Kasumi-1 (cell line): ENCODE data around the gene KLK8.

Experiments used
- DNase-seq, 2 experiments: peaks; one replicate each; lab custom pipeline; 2025; lab: John Stamatoyannopoulos, UW

Gene KLK8, protein sequence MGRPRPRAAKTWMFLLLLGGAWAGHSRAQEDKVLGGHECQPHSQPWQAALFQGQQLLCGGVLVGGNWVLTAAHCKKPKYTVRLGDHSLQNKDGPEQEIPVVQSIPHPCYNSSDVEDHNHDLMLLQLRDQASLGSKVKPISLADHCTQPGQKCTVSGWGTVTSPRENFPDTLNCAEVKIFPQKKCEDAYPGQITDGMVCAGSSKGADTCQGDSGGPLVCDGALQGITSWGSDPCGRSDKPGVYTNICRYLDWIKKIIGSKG

GRCh38 chr19:51001515-51001914 is at the start of gene KLK8:
Gene KLK8 (minus strand): TSS chr19:51001604. CDS start chr19:51001167, 437 bp downstream.
- DNase-seq: no peak

DNA sequence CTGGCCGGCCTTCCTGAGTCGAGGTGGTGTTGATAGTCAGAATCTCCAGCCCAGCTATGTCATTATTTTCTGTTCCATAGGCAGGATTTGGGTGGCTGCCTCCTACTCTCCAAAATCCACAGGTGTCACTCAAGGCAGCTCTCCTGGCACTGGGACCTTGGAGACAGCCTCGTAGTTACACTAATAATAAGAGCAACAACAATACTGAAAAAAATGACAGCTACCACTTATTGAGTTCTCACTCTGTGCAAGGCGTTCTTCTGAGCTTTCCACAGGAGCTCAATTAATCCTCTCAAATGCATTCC is 45.6 kb upstream of the KLK8 start:
- DNase-seq: no peak

- no peak for DNase-seq
These were observed 42.9 kb upstream of the KLK8 start for GRCh38 chr19:51044327-51044726.

DNA sequence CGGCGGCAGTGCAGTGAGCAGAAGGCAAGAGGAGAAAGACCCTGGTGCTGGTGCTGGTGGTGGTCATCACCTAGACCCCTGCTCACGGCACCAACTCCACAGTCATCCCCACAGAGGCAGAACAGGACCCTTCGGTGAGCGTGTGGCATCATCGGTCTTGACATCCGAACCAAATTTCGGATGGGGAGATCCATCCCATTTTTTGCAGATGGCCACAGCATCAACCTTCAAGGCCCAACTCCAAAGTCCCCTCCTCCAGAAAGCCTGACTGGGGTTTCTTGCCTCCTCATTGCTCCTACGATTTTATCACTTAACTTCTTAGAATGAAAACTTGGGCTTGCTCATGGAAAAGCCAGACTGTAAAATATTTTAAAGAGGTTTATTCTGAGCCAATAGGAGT is 42.1 kb upstream of the KLK8 start:
- no peak for DNase-seq

- no peak for DNase-seq
These were observed 38.7 kb upstream of the KLK8 start for GRCh38 chr19:51040151-51040550.

GRCh38 chr19:51036519-51036918 is 35.1 kb upstream of the KLK8 start:
- DNase-seq: no peak

DNA sequence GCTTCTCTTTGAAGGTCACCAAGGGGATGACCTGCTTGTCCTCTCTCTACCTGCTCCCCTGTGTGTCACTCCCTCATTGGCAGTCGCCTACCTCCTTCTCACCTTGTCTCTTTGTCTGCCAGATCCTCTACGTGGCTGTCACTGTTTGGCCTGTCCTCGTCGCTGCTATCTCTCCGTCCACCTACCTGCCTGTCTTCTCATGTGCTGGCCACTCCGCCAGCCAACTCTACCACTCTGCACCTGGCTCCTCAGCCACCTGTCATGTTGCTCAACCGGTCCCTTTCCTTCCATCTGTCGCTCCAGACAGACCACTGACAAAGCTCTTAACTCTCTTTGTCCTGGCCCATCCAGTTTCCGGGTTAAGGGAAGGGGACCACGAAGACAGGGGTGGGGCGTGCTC is 33.3 kb upstream of the KLK8 start, which contains the start of gene KLK12:
Gene KLK12, minus strand, starts transcription at position 299 of the 400 bp plus-strand sequence. CDS start 381 bp downstream, outside the sequence.
- DNase-seq: no peak

DNA sequence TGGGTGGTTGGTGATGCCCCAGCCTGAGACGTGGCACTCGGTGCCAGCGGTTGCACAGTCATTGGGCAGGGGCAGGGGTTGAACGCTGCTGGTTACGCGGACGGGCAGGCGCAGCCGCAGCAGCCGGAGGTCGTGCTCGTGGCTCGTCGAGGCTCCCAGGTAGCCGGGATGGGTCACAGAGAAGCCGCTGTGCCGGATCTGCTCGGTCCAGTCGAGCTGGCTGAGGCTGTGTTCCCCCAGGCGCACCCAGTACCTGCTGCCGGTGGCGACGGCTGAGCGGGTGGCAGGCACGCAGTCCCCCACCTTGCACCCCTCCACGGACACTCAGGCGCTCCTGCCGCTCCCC is 30.4 kb upstream of the KLK8 start:
- DNase-seq: no peak

GRCh38 chr19:51031220-51031879 is 29.9 kb upstream of the KLK8 start:
- no peak for DNase-seq

DNA sequence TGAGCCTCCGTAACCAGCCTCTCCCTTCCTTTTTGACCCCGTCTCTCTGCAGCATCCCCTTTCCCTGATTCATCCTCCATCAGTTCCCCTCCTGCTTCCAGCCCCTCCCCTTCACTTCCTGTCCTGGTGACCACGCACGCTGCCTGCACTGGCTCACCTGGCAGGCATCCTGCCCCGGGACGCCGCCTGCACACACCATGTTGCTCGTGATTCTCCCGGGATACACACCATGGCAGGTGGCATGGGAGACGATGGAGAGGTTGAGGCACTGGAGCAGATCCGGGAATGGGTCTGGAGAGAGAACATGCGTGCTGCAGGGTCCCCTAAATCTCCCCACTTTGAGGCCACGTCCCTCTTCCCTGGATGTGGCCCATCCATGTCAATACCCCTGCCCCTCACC is 29.2 kb upstream of the KLK8 start:
- no peak for DNase-seq

- DNase-seq: no peak
These were observed 28.3 kb upstream of the KLK8 start for GRCh38 chr19:51029718-51030117.

DNA sequence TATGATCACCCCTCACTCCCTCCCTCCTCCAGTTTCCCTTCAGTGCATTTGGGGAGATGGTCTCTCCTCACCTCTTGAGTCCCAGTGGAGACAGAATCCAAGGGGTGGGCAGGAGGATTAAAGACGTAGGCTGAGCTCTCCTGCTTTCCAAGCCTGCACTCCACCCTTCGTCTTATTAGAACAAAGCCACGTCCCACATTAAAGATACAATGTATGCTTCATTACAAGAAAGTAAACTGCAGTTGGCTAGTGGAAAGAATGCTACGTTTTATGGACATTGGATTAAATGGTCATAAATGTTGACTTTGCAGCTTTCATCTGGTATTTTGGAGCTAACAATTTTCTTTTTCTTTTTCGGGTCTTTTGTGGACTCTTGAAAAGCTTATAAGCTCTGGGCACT is 26.5 kb upstream of the KLK8 start:
- DNase-seq: peak; percentile 72

- no peak for DNase-seq
These were observed 25.9 kb upstream of the KLK8 start for GRCh38 chr19:51027126-51027806.

GRCh38 chr19:51026554-51026831 is 25.1 kb upstream of the KLK8 start, which contains the start of gene KLK11:
Gene KLK11 (minus strand): TSS chr19:51026616. CDS start chr19:51025631, 985 bp downstream.
- no peak for DNase-seq

- no peak for DNase-seq
These were observed 24.6 kb upstream of the KLK8 start for GRCh38 chr19:51025809-51026553.

DNA sequence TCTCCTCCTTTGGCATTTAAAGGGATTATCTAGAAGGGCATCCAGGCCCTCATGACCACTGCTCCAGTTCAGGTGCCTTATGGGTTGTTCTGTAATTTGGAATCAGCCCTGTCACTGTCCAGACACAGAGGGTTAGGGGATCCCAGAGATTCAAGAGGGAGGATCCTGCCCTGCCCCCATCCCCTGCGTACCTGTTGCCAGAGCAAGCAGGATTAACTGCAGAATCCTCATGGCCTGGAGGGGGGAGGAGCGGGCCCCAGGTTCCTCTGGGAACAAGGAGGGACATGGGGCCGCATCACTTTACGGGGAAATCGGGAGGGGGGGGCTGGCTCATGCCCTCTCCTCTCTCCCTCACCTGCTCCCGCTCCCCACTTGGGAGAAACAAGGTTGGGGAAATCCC is 24.0 kb upstream of the KLK8 start:
- DNase-seq: no peak

DNA sequence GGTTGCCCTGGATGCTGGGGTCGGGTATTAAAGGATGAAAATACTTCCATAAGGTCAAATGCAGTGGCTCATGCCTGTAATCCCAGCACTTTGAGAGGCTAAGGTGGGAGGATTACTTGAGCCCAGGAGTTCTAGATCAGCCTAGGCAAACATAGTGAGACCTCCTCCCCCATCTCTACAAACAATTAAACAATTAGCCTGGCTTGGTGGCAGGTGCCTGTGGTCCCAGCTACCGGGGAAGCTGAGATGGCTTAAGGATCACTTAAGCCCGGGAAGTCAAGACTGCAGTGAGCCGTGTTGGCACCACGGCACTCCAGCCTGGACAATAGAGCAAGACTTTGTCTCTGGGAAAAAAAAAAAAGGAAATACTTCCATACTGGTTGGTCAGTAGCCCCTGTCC is 23.5 kb upstream of the KLK8 start:
- DNase-seq: no peak

- DNase-seq: no peak
These were observed 22.5 kb upstream of the KLK8 start for GRCh38 chr19:51023946-51024345.

DNA sequence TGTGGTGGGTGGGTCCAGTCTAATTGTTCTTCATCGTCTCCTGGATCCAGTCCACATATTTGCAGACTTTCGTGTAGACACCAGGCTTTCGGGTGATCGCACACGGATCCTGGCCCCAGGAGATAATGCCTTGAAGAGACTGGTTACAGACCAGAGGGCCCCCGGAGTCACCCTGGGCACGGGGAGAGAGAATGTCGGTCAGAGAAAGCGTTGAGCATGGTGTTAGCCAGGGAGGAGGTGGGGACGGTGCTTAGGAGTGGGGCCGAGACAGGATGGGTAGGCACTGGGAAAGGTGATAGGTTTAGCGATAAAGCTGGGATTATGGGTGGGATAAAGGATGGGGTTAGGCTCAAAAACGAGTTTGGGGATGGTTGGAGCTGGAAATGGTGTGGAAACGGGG is 21.1 kb upstream of the KLK8 start:
- no peak for DNase-seq

DNA sequence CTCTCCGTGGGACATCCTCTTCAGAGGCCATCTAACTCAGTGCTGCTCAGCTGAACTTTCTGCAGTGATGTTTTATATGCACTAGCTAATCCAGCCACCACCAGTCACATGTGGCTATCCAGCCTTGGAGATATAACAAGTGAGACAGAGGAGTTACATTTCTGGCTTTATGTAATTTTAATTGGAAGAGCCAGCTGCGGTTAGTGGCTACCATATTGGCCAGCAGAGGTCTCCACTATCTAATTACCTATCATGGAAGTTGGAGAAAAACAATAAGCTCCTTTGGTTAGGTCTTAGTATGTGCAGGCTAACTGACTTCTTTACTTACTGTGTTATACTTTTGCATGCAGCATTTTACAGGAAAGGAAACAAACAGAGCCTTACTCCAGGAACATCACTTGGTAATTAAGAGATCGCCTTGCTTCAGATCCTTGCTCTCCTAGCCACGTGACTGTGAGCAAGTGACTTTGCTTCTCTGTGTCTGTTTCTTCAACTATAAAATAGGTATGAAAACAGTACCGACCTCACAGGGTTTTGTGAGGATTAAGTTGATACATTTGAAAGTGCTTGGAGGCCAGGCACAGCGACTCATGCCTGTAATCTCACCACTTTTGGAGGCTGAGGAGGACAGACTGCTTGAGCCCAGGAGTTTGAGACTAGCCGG is 19.7 kb upstream of the KLK8 start:
- DNase-seq: peak; percentile 66 to 72

DNA sequence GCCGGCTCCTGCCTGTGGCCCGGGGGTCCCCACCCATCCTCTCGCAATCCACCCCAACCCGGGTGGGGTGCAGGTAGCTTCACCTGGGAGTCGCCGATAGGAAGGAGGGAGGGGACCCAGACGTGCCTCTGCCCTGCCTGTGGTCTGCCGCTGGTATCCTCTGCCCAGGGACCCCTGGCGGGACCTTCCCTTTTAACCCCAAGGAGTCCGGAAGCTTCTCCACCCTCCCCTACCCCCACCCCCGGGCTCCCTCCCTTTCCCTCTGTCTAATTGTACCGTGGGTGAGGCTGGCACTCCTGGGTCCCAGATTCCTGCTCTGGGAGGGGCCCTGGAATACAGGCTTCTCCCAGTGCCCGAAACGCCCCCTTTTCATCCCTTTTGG is 18.1 kb upstream of the KLK8 start, which contains the start of gene KLK10:
Gene KLK10, minus strand, starts transcription at position 166 of the 382 bp plus-strand sequence. CDS start 579 bp downstream, outside the sequence.
- DNase-seq: no peak
